Large intestine (tissue), 3 donors: ENCODE measurements around the gene GPR137B. TPM values are rescaled to one million over a fixed set of nuclear protein-coding genes. Genes with fewer than 3 reads are reported as not detected.

Source experiments
- DNase-seq, 2 donors: peaks; one replicate each; pipeline versions ENCODE4 v3.0.0 to v3.0.0-alpha.2; 2013
- H3K27ac ChIP-seq: one replicate; pipeline ENCODE4 v1.5.1; 2013; ENCODE audit warnings: low read length
- H3K27me3 ChIP-seq: 2 replicates; pipeline ENCODE4 v1.6.1; 2013; ENCODE audit warnings: low read length; ENCODE audit not compliant: control insufficient read depth, insufficient read depth
- H3K36me3 ChIP-seq: 2 replicates; pipeline ENCODE4 v1.6.1; 2013; ENCODE audit warnings: low read length; ENCODE audit not compliant: control insufficient read depth, insufficient read depth
- H3K4me1 ChIP-seq: one replicate; pipeline ENCODE4 v1.6.1; 2013; ENCODE audit warnings: low read length; ENCODE audit not compliant: control insufficient read depth, insufficient read depth
- H3K4me3 ChIP-seq: one replicate; pipeline ENCODE4 v1.5.1; 2013; ENCODE audit warnings: low read length
- H3K9me3 ChIP-seq: one replicate; pipeline ENCODE4 v1.6.1; 2013; ENCODE audit warnings: mild to moderate bottlenecking, low read depth, low read length, moderate library complexity; ENCODE audit not compliant: control insufficient read depth
- WGBS: methylation state at CpG from one replicate; pipeline ENCODE4 v1.1.5; 2013; ENCODE audit warnings: low lambda C conversion rate; ENCODE audit not compliant: insufficient coverage; 5-methylcytosine and 5-hydroxymethylcytosine counted together
- polyA plus RNA-seq: library from polyadenylated mRNA; unstranded; fragments of 120-200 nt; gene quantifications from one replicate; pipeline ENCODE4 v1.2.1, GENCODE V29; 2013

The GPR137B gene
- polyA plus RNA-seq, 1 donor: 7.6 TPM

DNA sequence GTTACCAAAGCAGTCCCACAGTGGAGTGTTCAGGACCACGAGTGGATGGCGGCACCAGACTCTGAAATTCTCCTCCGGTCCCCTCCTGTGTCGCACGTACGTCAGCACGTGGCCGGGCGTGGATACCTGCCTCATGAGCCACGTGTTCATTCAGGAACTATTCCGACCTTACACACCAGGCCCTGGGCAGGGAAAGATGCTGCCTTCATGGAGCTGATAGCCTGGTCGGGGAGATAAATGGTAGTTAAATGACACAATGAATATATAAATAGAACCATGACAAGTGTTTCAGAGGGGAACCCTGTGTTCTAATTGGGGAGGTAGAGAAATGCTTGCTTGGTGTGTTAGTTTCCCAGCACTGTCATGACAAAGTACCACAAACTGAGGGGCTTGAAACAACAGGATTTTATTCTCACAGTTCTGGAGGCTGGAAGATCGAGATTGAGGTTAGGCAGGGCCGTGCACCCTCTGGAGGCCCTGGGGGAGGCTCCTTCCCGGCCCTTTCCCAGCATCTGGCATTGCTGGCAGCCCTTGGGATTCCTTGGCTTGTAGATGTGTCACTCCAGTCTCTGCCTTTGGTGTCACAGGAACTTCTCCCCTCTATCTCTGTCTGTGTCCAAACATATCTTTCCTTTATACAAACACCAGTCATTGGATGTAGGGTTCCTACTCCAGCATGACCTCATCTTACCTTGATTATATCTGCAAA, 28.9 kb upstream of the GPR137B start:
- Histone ChIP-seq H3K4me3 (no peak overlapping the region), H3K27ac (no peak overlapping the region), H3K36me3 (no peaks in the 10 kb centered on the region), H3K9me3 (no peaks in the 10 kb centered on the region), H3K4me1 (no peaks in the 10 kb centered on the region), H3K27me3 (no peaks in the 10 kb centered on the region)
- WGBS: no CpG with 5 or more reads among the region's 15 CpGs
- no peak for DNase-seq

DNA sequence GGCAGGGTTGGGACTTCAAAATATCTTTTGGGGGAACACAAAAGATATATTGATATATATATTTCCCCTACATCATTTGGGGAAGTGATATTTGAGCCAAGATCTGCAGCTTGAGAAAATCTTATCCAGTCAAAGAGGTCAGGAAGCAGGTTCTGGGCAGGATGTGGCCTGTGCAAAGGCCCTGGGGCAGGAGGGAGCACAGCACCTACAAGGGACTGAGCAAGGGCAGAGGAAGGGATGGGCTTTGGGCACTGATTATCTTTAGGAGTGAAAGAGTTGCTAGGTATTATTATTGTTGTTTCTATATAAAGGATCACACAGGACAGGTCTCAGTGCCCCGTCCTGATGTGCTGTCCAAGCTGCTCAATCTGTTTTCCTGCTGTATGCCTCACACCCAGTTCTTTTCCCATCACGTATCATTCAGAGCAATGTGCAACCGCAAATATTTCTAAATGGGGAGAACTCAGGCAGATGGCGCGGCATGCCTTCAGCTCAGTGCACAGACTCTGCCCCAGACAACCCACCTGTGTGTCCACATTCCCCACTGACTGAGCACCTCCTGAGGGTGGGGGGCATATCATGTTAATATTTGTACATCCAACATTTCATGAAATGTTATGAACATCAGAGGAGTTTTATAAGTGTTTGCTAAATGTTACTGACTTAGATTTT, 28.1 kb upstream of the GPR137B start:
- Histone ChIP-seq H3K4me1 (no peaks in the 10 kb centered on the region), H3K27me3 (no peaks in the 10 kb centered on the region), H3K4me3 (no peak overlapping the region), H3K27ac (no peak overlapping the region), H3K36me3 (no peaks in the 10 kb centered on the region), H3K9me3 (no peaks in the 10 kb centered on the region)
- 70% methylated on average over 2 of the region's 5 CpGs for WGBS
- no peak for DNase-seq

DNA sequence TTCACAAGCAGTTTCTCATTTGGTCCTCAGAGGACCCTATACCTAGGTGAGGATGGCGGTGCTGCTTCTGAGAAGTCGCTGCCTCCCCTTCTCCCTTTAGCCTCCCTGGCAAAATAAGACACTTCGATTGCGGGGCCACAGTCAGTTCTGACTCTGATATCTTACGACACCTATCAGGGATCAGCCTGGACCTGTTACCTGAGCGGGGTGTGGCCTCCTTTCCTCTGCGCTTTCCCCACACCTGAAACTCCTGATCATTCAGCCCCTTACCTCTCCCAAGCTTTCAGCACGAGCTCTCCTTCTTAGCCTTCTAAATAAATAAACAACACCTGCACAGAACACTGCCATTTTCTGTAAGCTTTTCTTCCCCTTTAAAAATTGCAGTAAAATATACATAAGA, 24.6 kb upstream of the GPR137B start:
- H3K27me3 ChIP-seq: no peaks in the 10 kb centered on the region
- no peak for DNase-seq
- no peak overlapping the region for H3K4me3 ChIP-seq
- no peaks in the 10 kb centered on the region for H3K9me3 ChIP-seq
- no peaks in the 10 kb centered on the region for H3K4me1 ChIP-seq
- no CpG with 5 or more reads among the region's 8 CpGs for WGBS
- H3K36me3 ChIP-seq: no peaks in the 10 kb centered on the region
- no peak overlapping the region for H3K27ac ChIP-seq

DNA sequence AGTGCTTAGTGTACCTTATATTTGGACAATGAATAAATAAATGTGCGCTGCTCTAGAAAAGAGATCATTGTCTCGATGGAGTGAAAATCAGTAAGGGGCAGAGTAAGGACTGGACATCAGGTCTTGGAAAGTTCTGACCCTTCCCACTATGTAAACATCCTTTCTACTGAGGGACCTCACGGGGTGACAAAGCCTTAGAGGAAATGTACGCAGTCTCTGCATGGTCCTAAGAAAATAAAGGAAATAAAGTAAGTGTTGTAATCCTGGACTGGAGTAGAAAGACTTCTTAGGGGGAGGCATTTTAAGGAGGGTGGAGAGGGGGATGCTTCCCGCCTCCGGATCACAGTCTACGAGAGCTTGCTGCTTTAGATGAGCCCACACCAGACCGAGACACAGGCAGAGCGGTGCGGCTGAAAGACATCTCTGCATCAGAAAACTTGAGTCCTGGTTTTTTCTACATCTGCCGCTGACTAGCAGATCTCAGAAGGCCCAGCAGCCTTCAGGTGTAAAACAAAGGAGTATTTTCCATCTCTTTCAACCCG, 22.3 kb upstream of the GPR137B start:
- Histone ChIP-seq H3K36me3 (no peaks in the 10 kb centered on the region), H3K9me3 (no peaks in the 10 kb centered on the region), H3K4me1 (no peaks in the 10 kb centered on the region), H3K4me3 (no peak overlapping the region), H3K27ac (no peak overlapping the region), H3K27me3 (no peaks in the 10 kb centered on the region)
- DNase-seq: no peak
- 82% methylated on average over 3 of the region's 12 CpGs for WGBS

DNA sequence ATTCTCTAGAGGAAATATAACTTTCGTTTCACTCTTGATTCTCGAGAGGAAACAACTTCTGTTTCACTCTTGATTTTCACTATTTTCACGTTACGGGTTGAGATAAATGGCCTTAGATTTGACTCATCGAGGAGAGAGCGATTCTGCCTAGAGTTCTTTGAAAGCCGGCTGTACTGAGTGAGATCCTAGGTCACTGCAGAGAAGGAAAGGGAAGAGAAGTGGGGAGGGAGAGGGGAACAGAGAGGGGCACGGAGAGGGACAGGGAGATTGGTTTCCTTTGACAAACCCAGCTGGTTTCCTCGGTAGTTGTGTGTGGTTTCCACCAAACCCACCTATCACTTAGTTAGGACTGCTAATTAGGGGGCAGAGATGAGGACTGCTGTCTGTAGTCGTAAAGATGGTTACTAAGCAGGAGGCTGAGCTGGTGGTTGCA, 21.6 kb upstream of the GPR137B start:
- no peaks in the 10 kb centered on the region for H3K27me3 ChIP-seq
- DNase-seq: no peak
- WGBS: no CpG with 5 or more reads among the region's 10 CpGs
- H3K9me3 ChIP-seq: no peaks in the 10 kb centered on the region
- no peak overlapping the region for H3K4me3 ChIP-seq
- no peak overlapping the region for H3K27ac ChIP-seq
- no peaks in the 10 kb centered on the region for H3K36me3 ChIP-seq
- H3K4me1 ChIP-seq: peaks cover 4% of the 10 kb centered on the region

DNA sequence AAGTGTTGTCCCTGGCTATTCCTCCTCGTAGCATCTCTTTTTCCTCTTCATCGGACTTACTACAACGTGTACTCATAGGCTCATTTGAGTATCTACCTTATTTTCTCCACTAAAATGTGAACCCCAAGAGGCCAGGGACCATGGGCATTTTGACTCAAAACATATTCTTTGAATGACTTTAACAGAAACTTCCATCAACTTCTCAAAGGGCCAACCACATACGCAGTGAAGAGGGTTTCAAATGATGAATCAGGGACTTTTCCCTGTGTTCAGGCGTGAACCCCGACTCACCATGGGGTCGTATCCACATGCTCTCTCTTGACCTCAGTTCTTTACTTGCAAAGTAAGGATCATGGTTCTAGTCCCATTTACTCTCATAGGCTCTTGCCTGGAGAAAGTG, 20.2 kb upstream of the GPR137B start:
- 95% methylated on average over 3 of the region's 7 CpGs for WGBS
- peaks cover 6% of the 10 kb centered on the region for H3K4me1 ChIP-seq
- H3K9me3 ChIP-seq: no peaks in the 10 kb centered on the region
- no peak overlapping the region for H3K4me3 ChIP-seq
- no peak for DNase-seq
- H3K36me3 ChIP-seq: no peaks in the 10 kb centered on the region
- H3K27me3 ChIP-seq: no peaks in the 10 kb centered on the region
- no peak overlapping the region for H3K27ac ChIP-seq

- Histone ChIP-seq H3K27ac (no peak overlapping the region), H3K36me3 (no peaks in the 10 kb centered on the region), H3K27me3 (no peaks in the 10 kb centered on the region), H3K9me3 (no peaks in the 10 kb centered on the region), H3K4me1 (peaks cover 6% of the 10 kb centered on the region), H3K4me3 (no peak overlapping the region)
- DNase-seq: no peak
- WGBS: no CpG with 5 or more reads among the region's 6 CpGs
Measured at GRCh38 chr1:236123563-236123962, 18.8 kb upstream of the GPR137B start.

GRCh38 chr1:236124965-236125364, 17.4 kb upstream of the GPR137B start:
- WGBS: no CpG with 5 or more reads among the region's 2 CpGs
- Histone ChIP-seq H3K36me3 (no peaks in the 10 kb centered on the region), H3K27me3 (no peaks in the 10 kb centered on the region), H3K4me3 (no peak overlapping the region), H3K4me1 (peaks cover 6% of the 10 kb centered on the region), H3K27ac (no peak overlapping the region), H3K9me3 (no peaks in the 10 kb centered on the region)
- no peak for DNase-seq

DNA sequence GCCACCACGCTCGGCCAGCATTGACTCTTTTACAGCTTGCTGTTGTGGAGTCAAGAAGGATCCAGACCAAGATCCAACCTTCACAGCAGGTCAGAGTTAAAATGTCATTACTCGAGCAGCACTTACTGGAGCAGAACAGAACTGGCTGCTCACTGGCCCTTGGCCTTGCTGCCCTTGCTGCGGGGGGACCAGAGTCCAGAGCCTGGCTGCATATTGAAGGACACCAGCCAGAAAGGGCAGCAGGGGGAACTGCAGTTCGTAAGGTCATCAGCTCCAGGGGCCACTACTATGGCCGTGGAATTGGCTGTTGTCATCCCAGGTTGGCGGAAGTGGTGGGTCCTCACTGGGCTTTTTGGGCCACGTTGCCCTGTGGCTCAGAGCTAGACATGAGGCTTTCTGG, 15.3 kb upstream of the GPR137B start:
- no CpG with 5 or more reads among the region's 8 CpGs for WGBS
- no peaks in the 10 kb centered on the region for H3K27me3 ChIP-seq
- no peak overlapping the region for H3K27ac ChIP-seq
- H3K36me3 ChIP-seq: no peaks in the 10 kb centered on the region
- H3K9me3 ChIP-seq: no peaks in the 10 kb centered on the region
- no peak for DNase-seq
- H3K4me1 ChIP-seq: peaks cover 6% of the 10 kb centered on the region
- no peak overlapping the region for H3K4me3 ChIP-seq

DNA sequence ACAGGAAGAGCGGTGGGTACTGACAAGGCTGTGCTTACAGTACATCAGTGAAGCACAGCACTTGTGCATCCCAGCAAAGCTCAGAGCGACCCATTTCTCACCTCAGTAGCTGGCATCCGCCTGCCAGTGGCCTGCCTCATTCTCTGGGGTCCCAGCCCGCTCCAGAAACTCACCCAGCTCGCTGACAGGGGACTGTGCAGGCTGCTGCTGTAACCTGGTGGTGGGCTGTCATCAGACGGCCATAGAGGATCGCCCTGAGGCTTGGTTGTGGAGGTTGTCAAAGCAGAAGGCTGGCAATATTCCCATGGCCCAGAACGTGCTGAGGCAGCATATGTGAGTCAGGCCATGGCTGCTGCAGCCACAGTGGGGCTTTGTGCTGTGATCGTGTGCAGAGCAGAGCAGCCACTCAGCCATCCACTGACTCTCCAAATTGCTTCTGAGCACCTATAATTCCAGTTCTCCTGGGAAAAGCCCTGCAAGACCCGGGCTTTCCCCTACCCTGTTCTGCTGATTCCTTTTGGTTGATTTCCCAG, 13.6 kb upstream of the GPR137B start:
- Histone ChIP-seq H3K36me3 (no peaks in the 10 kb centered on the region), H3K27me3 (peaks cover 2% of the 10 kb centered on the region), H3K9me3 (no peaks in the 10 kb centered on the region), H3K27ac (no peak overlapping the region), H3K4me3 (no peak overlapping the region), H3K4me1 (peaks cover 6% of the 10 kb centered on the region)
- no peak for DNase-seq
- WGBS: 63% methylated on average over 1 of the region's 10 CpGs
